GM10266 (cell line): ENCODE measurements around the gene PSMB3.

ENCODE experiments used
- DNase-seq: peaks from one replicate; pipeline ENCODE4 v3.0.0; 2012; ENCODE audit errors: extremely low spot score
- CTCF ChIP-seq: IDR thresholded peaks from 2 replicates; pipeline ENCODE4 v1.5.1; 2012; ENCODE audit warnings: mild to moderate bottlenecking, low read depth; ENCODE audit not compliant: control insufficient read depth, insufficient read depth; ENCODE audit errors: missing control alignments

Gene PSMB3

GRCh38 chr17:38710985-38711384 is 41.6 kb upstream of the PSMB3 start:
- TF ChIP-seq CTCF = no peak
- DNase-seq = no peak

GRCh38 chr17:38711792-38712571 is 40.6 kb upstream of the PSMB3 start:
- DNase-seq = no peak
- no peak for TF ChIP-seq CTCF

GRCh38 chr17:38712593-38712992 is 39.9 kb upstream of the PSMB3 start:
- no peak for DNase-seq
- TF ChIP-seq CTCF = no peak

GRCh38 chr17:38713456-38714075 is 39.0 kb upstream of the PSMB3 start:
- no peak for TF ChIP-seq CTCF
- no peak for DNase-seq

GRCh38 chr17:38715216-38715943 is 37.2 kb upstream of the PSMB3 start:
- DNase-seq = no peak
- no peak for TF ChIP-seq CTCF

- no peak for TF ChIP-seq CTCF
- no peak for DNase-seq
These were observed 36.1 kb upstream of the PSMB3 start for GRCh38 chr17:38716368-38717005.
